GM18520 (cell line): ENCODE data around the gene BCL2L11.

Source experiments
- ATAC-seq: cut with Tn5 transposase; IDR thresholded peaks from one replicate; pipeline ENCODE4 v1.9.1; 2021; ENCODE audit not compliant: unreplicated experiment

The BCL2L11 gene

DNA sequence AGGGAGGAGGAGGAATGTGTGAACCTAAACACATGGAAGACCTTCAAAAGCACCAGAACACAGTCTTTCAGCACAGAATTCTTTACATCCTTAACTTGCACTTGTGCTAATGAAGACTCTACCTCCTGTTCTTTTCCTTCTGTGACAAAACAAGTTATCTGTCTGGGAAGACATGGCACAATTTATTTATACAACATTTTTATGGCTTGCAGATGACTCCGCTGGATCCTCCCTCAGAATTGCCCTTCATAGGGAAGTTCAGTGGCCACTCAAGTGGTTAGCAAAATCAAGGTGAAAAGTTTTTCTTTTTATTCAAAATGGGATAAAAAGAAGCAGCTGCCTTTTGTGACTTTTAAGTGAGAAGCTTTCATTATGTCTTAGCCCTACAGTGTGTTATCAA is 21.4 kb downstream of the BCL2L11 start:
- no peak for ATAC-seq

- no peak for ATAC-seq
Observed at GRCh38 chr2:111143107-111143842, 22.6 kb downstream of the BCL2L11 start.

- ATAC-seq: no peak
Observed at GRCh38 chr2:111143843-111144198, 23.1 kb downstream of the BCL2L11 start.

- ATAC-seq: no peak
Observed at GRCh38 chr2:111145103-111145760, 24.5 kb downstream of the BCL2L11 start.

DNA sequence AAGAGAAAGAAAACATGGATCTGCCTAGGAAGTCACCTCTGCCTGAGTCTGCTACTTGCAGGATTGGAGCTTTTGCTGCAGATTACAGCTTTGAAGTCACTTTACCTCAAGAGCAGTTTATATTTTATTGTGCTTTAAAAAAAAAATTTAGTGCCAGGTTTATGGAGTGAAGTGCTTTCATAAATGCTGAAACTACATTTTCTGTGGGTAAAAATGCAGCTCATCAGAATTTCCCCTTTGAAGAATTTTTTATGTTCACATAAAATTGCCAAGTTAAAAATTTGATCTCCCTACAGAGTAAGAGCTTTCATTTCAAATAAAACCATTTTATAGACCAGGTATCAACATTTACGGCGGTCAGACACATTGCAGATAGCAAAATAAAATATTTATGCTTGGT is 25.2 kb downstream of the BCL2L11 start:
- ATAC-seq: no peak

DNA sequence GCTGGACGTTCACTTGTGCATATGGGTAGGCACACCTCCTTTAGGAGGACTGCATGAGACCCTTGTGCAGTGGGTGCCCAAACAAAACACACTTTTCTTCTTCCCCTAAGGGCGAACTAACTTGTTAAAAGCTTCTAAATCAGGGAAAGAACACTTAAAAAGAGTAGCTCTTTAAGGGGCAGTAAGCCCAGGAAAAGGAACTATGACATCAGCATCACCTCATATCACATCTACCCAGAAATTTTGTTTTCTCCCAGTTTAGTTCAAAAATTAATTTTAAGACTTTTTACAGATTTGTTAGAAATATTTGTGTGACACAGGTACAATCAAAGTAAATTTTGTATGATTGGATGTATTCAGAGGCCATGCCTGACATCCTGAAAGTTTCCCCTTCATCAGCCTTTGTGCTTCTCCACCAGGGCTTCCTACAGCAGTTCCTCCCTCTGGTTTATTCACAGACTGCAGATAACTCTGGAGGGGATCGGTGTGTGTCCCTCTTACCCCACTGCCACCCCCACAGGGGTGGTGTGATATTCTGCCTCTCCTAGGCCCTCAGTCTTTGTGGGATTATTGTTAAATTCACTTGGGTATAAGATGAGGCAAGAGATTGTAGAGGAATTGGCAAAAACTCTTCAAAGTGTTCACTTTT is 27.6 kb downstream of the BCL2L11 start:
- ATAC-seq: no peak

DNA sequence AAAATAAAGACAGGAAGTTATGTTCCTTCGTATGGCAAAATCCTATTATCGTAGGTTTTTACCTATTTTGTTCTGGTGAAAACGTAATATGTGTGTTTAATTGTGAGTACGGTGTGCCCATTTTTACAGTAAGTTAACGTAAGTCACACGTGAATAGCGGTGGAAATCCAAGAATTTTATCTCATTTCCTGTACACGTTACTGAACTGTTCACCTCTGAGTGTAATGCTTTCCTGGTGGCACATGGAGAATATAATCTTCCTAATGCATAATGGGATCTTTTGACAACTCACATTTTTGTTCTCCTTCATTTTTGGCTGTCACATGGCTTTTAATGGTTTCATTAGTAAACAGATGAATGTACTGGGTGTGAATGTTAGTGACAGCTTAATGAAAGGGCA is 28.2 kb downstream of the BCL2L11 start:
- ATAC-seq: no peak

DNA sequence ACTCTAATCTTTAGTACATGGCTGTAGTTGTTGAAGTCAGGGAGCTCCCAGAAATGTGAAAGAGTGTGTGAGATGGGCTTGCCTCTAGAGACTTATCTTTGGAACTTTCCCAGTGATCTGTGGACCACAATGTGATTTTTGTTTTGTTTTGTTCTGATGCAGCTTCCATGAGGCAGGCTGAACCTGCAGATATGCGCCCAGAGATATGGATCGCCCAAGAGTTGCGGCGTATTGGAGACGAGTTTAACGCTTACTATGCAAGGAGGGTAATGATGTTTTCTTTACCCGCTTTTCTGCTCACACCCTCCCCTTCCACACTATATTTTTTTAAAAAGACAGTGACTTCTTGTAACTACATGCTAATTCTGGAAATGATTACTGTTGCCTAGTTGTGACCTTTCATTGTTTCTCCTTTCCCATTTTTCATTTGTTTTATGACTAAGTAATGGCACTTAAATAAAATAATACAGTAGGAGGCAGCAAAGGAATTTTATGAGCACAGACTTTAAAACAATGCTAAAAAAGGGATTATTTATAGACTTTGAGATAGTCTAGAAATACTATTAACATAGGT is 29.3 kb downstream of the BCL2L11 start:
- no peak for ATAC-seq

DNA sequence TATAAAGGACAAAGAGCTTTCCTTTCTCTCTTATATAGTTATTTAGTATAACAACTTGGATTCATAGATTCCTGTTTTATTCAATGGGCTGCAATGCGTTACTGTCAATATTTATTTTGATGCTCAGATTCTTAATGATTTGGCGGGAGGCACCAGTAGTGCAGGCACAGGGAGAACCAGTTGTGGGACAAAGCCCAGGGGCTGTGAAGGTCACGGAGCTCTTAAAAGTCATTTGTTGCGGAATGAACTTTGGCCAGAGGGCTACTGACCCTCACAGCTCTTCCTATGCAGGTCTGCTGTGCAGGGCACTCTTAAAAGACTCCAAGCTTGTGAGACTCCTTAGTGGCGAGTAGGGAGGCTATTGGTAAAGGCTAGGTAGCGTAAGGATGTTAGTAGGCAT is 34.0 kb downstream of the BCL2L11 start:
- ATAC-seq: no peak

DNA sequence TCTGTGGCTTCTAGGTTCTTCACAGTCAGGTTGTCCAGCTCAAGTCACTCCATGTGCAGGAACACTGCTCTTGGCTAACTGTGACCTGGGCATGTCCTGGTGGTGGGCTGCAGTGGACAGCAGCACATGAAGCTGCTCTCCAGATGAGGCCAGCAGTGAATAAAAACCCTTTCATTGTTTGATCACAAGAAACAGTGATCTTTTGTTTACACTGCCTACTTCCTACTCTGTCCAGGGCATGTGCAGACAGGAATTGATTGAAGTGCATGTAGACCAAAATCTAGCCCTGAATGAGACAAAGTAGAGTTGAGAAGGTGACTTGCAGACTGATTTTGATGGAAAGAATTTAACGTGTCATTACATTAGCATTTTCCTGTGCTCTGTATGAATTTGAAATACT is 34.9 kb downstream of the BCL2L11 start:
- no peak for ATAC-seq

DNA sequence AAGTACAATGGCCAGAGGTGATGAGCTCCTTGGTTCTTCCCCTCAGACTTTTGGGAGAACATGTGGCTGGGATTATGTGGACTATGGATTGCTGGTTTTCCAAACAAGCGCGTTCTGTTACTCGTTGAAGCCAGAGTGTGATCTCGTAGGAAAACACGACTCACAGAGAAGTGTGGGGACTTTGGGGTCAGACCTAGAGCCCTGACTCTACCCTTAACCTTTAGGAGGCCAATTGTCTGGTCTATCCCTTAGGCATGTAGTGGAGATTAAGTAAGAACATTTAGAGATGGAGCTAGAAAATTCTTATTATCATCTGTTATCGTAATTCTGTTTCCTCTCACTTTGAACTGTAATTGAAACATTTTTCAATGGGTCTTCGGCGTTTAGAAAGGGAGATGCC is 35.8 kb downstream of the BCL2L11 start:
- no peak for ATAC-seq

GRCh38 chr2:111157071-111157661 is 36.5 kb downstream of the BCL2L11 start:
- ATAC-seq: no peak

- no peak for ATAC-seq
Observed at GRCh38 chr2:111157798-111158197, 37.1 kb downstream of the BCL2L11 start.

DNA sequence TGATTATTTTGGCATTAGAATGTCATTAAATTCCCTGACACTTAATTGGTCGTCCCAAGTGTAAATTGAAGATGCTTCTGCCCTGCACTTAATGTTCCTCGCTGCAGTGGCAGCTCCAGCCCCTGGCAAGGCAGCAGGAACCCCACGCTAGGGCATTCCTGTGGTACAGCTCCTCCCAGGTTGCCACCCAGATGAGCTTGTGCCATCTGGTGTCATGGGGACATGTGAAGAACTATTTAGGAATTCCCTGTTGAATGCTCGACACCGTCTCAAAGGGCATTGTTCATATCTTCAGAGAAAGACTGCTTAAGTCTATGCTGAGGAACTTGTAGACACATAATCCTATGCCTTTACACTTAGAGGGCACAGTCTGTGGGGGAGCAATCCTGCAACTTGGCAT is 38.9 kb downstream of the BCL2L11 start:
- no peak for ATAC-seq

DNA sequence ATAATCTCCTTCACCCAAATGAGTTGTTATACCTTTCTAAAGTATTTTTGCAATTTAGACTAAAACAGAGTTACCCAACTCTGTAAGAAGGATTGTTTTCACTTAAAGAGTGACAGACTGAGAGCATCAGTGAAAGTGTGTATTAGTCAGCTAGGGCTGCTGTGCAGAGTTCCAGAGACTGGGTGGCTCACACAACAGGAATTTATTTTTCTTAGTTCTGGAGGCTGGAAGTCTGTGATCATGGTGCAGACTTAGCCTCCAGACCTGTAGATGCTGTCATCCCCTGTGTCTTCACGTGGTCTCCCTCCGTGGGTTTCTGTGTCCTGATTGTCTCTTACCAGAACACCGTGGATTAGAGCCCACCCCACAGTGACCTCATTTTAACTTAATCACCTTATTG is 40.0 kb downstream of the BCL2L11 start:
- ATAC-seq: no peak

GRCh38 chr2:111161971-111162370 is 41.3 kb downstream of the BCL2L11 start:
- no peak for ATAC-seq

- ATAC-seq: no peak
Observed at GRCh38 chr2:111162718-111163331, 42.1 kb downstream of the BCL2L11 start.

- no peak for ATAC-seq
Observed at GRCh38 chr2:111164078-111164477, 43.4 kb downstream of the BCL2L11 start.

GRCh38 chr2:111165084-111165483 is 44.4 kb downstream of the BCL2L11 start:
- ATAC-seq: no peak

DNA sequence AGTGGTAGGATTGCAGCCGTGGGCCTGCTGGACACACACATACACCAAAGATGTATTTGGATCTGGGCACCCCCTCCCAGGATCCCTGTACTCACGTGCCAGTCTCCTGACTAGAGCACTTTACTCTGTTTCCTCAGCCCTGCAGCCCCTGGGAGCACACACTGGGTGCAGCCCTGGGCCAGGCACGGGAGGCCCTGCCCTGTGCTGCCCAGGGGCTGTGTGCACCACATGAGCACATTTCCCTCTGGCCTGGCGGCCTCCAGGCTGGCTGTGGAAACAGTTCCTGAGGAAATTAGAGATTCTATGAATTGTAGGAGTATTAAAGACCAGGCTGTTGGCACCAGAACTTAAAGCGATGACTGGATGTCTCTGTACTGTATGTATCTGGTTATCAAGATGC is 45.4 kb downstream of the BCL2L11 start:
- no peak for ATAC-seq
